ENCODE results near the gene NRCAM.
"Not testable (repeated sequence)": the region's sequence is repeated elsewhere in the genome, so short reads cannot be mapped to it uniquely, and the experiment has no call there.

The NRCAM gene

DNA sequence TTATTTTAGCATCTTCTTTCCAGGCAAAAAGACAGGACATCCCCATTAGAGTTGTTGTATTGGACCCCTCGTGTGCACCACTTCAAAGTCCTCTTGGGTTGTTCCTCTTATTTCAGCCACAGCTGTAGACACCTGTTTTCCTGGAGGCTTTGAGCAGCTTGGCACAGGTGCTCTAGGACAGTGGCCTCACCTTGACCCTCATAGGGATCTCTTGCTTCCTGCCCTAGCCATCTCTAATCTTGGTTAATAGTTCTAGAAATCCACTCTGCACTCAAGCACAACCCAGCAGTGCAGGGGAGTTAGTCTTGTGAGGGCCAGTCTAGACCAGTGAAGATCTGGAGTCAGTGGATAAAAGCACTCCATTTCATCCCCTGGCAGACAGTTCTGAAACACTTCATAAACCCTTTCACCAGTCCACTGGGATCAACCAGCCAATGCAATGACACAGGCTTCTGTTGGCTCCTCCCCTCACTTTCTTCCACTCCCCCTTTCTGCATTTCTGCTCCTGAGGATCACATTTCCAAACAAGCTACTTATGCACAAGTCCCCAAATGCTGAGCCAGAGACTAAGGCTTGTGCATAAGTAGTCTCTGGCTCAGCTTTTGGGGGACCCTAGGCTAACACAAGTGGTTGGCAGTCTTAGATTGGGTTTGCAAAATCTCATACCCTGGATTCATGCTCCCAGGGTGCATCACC is 194.5 kb downstream of the NRCAM start:
- DNase-seq (ENCODE audit: extremely low spot score, insufficient read length, low read depth) (no peak), FAIRE-seq (no peak)

DNA sequence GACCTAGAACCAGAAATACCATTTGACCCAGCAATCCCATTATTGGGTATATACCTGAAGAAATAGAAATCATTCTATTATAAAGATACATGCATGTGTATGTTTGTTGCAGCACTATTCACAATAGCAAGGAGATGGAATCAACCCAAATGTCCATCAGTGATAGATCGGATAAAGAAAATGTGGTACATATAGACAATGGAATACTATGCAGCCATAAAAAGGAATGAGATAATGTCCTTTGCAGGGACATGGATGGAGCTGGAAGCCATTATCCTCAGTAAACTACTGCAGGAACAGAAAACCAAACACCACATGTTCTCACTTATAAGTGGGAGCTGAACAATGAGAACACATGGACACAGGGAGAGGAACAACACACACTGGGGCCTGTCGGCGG is 196.8 kb downstream of the NRCAM start:
- not testable (repeated sequence) for FAIRE-seq

DNA sequence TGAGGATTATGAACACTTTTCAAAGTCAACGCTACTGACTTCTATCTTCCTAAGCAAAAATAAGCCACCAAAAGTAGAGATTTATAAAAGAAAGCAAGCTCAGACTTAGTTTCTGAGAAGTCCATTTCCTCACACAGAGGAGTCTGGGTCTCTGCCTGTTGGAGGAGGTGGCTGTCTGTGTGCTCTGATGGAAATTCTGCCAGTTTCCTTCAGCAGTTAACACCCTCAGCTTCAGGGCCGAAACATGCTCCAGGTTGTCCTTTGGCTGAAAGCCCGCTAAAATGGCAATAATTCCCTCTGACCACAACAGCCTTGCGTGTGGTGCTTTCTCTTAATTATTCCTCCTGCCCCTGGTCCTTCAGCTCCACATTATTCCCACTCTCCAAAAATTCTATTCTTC is 198.3 kb downstream of the NRCAM start:
- FAIRE-seq, result no peak
- no peak for DNase-seq (ENCODE audit: extremely low spot score, insufficient read length, low read depth)

More for the DNA sequence above, 196.8 kb downstream of the NRCAM start:
- DNase-seq (ENCODE audit: extremely low spot score, insufficient read length, low read depth), result not testable (repeated sequence)

- FAIRE-seq, result no peak
- DNase-seq (ENCODE audit: extremely low spot score, insufficient read length, low read depth), result no peak
These were observed 202.0 kb downstream of the NRCAM start for GRCh38 chr7:108254259-108254658.

DNA sequence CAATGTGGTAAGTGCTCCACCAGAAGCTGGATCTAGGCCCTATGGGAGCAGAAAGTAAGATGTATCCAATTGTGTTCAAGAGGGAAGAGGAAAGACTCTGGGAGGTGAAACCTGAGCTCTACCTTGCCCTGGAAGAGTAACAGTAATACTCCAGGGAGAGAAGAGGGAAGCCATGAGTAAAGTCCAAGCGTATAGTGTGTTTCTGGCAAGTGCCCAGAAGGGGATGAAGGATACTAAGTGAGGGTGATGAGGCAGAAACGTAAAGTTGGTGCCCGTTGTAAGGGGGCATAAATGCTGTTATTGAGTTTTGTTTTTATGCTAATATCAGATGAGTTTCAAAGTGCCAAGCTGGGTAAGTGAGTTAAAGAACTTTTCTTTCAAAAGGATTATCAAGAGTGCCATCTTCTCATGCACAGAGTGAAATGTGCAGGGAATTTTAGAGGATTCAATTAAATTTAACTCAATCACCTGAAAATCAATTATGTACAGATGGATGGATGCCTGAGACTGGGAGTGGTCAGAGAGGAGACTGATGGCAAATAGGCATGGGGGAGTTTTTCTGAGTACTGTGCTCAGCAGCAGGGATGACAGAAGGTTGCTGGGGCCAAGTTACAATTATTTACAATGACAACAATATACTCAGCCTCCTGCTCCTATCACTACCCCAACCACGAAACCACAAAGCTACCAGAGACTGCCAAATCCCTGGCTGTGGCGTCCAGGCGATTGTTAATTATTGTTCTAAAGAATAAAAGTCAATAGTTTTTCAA is 202.8 kb downstream of the NRCAM start:
- FAIRE-seq, result no peak
- no peak for DNase-seq (ENCODE audit: extremely low spot score, insufficient read length, low read depth)

- no peak for FAIRE-seq
These were observed 204.1 kb downstream of the NRCAM start for GRCh38 chr7:108252177-108252576.

GRCh38 chr7:108251700-108252099 is 204.5 kb downstream of the NRCAM start:
- DNase-seq (ENCODE audit: extremely low spot score, insufficient read length, low read depth) (no peak), FAIRE-seq (no peak)

More at GRCh38 chr7:108252177-108252576, 204.1 kb downstream of the NRCAM start:
- no peak for DNase-seq (ENCODE audit: extremely low spot score, insufficient read length, low read depth)

DNA sequence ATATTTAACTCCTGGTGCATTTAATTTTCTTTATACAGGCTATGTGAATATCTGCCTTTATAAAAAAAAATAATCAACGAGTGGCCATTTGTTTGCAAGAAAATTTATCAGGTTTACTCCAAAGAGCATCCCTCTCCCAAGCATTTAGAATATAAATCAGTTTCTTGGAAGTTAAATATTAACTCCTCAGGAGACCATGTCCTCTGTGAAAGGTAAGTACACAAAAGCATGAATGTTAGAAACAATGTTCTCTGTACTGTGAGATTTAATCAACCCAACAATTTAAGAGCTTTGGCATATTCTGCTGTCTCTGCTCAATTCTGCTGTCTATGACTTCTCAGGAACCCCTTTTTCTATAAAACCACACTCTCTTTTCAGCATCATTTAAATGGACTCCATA is 206.8 kb downstream of the NRCAM start:
- DNase-seq (ENCODE audit: extremely low spot score, insufficient read length, low read depth) (no peak), FAIRE-seq (no peak)

DNA sequence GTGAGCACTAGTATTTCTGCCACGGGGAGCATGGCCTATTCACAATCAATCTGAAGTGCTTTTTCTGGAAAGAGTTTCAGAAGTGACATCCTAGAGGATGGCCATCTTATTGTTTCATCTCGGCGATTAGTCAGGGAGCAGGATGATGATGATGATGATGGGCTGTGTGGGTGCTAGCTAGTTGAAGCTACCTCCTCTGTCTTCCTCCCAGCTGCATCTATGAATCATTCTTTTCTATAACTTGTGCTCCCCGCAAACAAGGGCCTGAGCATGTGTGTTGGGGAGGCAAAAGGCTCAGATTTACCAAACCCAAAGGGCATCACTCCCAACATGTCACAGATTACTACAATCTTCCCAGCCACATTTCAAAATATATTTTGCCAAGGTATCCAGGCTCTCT is 207.4 kb downstream of the NRCAM start:
- DNase-seq (ENCODE audit: extremely low spot score, insufficient read length, low read depth), result no peak
- no peak for FAIRE-seq

GRCh38 chr7:108248418-108248817 is 207.8 kb downstream of the NRCAM start:
- DNase-seq (ENCODE audit: extremely low spot score, insufficient read length, low read depth), result no peak
- FAIRE-seq, result no peak

DNA sequence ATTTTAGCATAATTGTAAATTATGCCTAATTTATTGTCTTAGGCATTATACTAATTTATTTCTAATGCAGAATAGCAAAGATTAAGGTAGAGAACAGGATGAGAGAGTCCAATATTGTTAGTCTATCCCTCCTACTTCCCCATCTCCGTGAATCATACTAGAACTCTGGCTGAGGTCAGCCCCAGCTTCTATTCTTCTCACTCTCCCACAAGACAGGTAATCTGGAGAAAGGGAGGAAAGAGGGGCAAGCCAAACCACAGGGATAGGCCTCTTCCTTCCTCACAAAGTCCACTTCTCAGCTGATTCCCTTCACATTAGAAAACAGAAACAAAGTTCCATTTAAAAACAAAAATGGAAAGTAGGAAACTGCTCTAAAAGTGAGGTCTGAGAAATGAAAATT is 208.6 kb downstream of the NRCAM start:
- FAIRE-seq (no peak), DNase-seq (ENCODE audit: extremely low spot score, insufficient read length, low read depth) (no peak)

DNA sequence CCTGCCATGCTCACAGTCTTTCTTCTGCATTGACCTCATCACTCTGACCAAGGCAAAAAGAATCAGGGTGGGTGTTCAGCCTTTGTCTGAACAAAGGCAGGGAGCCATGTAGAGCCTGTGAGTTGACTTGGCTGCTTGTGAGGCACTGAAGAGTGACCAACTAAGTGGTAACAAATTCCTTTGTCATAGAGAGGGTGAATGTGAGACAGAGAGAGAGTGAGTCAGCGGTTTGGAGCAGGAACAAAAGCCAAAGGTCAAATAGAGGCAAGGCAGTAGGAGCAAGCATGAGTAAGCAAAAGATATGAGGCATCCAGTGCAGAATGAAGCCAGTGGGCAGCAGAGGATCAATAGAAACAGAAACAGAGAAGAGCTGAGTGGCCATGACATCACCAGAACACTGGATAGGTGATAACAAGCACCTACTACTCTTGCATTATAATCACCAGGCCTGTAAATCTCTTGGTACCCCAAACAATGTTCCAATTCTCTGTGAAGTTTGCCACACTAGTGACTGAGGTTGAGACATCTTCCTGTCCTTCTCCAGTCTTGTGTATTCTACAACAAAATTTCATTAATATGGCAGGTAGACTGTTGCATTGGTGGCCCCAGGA is 209.9 kb downstream of the NRCAM start:
- FAIRE-seq (peak; percentile 55), DNase-seq (ENCODE audit: extremely low spot score, insufficient read length, low read depth) (no peak)

DNA sequence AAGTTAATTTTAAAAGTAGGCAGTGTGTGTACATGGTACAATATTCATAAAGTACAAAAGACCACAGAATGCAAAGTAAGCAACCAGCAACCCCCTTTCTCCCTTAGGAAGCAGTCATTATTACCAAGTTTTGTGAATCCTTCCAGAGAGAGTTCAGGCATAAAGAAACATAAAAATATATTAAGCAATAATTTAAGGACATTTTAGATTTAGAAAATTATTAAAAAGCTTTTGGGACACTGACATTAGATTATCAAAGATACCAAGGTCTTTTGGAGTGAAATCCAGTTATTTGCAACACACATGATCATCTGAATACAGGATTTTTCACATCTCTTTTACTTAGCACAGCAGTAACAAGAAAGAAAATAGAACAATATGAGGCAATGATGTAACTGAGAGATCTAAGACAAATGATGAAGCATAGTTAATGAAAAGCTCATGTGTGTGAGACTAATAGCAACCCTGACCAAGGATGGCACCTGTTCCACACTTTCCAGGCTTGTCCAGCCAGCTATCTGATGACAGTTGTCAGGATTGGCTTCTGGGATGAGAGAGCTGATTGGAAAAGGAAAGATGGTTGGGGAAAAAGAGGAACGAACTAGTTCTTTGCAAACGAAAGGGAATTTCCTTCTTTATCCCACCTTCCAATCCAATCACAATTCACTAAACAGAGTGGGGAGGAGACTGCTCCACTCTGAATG is 210.6 kb downstream of the NRCAM start:
- DNase-seq (ENCODE audit: extremely low spot score, insufficient read length, low read depth), result no peak
- FAIRE-seq, result no peak

DNA sequence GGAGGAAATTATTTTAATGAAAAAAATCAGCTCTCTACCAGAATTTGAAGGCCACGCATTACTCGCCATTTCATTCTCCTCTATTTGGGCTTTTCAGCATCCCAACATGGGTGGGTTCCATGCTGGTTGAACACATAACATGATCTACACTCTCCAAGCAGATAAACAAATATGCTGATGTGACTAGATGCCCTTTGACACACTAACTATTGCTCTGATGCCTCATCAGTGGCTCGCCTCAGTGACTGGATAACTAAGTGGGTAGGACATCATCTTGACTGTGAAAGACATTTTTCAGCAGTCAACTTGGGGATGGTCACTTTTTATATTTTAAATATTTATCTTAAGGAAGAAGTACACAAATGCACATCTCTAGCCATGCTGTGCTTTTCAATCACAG is 212.1 kb downstream of the NRCAM start:
- FAIRE-seq (no peak), DNase-seq (ENCODE audit: extremely low spot score, insufficient read length, low read depth) (no peak)

- DNase-seq (ENCODE audit: extremely low spot score, insufficient read length, low read depth), result no peak
- FAIRE-seq, result no peak
These were observed 216.6 kb downstream of the NRCAM start for GRCh38 chr7:108239501-108240225.

- DNase-seq (ENCODE audit: extremely low spot score, insufficient read length, low read depth) (no peak), FAIRE-seq (no peak)
These were observed 219.4 kb downstream of the NRCAM start for GRCh38 chr7:108236681-108237415.

DNA sequence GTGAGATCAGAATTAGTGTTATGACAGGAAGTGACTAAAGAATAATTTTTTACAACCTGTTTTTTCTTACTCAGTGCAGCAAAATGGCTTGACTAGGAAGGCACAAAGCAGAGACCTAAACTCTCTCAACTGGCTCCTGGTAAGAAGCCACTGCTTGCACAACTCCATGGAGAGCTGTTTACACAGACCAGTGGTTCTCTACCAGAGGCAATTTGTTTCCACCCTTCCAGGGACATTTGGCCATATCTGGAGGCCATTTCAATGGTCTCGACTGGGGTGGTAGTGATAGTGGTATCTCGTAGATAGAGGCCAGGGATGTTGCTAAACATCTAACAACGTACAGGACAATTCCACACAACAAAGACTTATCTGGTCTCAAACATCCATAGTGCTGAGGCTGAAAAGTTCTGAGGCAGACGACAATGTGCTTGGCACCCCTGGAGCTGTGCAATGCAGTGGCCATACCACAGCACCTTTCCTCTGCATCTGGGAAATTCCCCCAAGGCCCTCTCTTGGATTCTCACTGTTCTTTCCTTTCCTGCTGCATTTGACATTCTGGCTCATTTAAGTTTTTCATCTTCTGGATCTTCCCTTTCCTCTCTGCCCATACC is 220.7 kb downstream of the NRCAM start:
- FAIRE-seq (no peak), DNase-seq (ENCODE audit: extremely low spot score, insufficient read length, low read depth) (no peak)

DNA sequence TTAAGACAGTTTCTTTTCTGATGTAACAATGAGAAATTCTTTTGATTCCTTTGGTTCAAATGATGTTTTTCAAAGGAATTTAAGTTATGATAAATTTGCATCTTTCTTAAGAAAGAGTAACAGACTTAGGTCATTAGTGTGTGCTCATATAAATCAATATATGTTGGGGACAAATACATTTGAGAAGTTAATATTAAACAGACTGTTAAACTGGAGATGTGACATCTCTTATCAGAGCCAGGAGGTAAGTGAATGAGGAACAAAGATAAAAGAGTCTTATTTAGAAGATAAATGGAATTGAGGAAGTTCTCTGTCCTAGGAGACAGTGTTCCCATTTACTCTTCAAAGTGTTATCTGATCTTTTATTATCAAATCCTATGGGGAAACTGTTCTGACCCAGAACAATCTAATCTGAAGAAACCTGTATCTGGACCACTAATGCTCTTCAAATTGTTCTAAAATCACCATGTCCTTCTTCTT is 221.2 kb downstream of the NRCAM start:
- DNase-seq (ENCODE audit: extremely low spot score, insufficient read length, low read depth), result no peak

GRCh38 chr7:108234281-108234680 is 222.0 kb downstream of the NRCAM start:
- no peak for FAIRE-seq
- DNase-seq (ENCODE audit: extremely low spot score, insufficient read length, low read depth), result no peak

More for the DNA sequence above, 221.2 kb downstream of the NRCAM start:
- peak; percentile 31 for FAIRE-seq

Measured in GM18507 (cell line).